Breast epithelium (tissue), 3 donors: ENCODE measurements around the gene GIPR.

Source experiments
- POLR2A ChIP-seq: fragments of 450-650 bp; IDR thresholded peaks from one replicate; pipeline ENCODE4 v1.6.1; 2016; ENCODE audit warnings: antibody characterized with exemption, mild to moderate bottlenecking, moderate library complexity
- POLR2AphosphoS5 ChIP-seq, 3 donors: sonication (generic); formaldehyde crosslinking; IDR thresholded peaks; one replicate each; pipeline ENCODE4 v1.6.1; 2017; ENCODE audit warnings: antibody characterized with exemption in 3 of 3

- TF ChIP-seq POLR2A (no peak), POLR2AphosphoS5 (IDR thresholded peaks at IDR 0.05) (peak in 1 of 3 donors; percentile 29)
Observed at GRCh38 chr19:45638930-45639729, 28.9 kb upstream of the GIPR start, which contains the start of gene EML2.
